GM12878 (cell line): Measurements from ENCODE around the gene PMF1. TPM values are rescaled to one million over a fixed set of nuclear protein-coding genes. Genes with fewer than 3 reads are reported as not detected.

Source experiments
- ASH2L ChIP-seq: fragments of 300-600, 200-600 bp; sonication (generic); IDR thresholded peaks from 2 replicates; pipeline ENCODE4 v1.6.1; 2017; ENCODE audit warnings: low read depth, mild to moderate bottlenecking, borderline replicate concordance
- HDAC6 ChIP-seq: fragments of 200-600 bp; sonication (generic); IDR thresholded peaks from one replicate; pipeline ENCODE4 v1.8.0; 2017; ENCODE audit warnings: antibody characterized with exemption; ENCODE audit not compliant: unreplicated experiment
- IKZF2 ChIP-seq, 2 experiments: fragments of 450-650 bp; IDR thresholded peaks; 2 replicates each; pipeline ENCODE4 v1.6.1; 2017; ENCODE audit warnings: mild to moderate bottlenecking in 2 of 2, moderate library complexity in 2 of 2
- JUNB ChIP-seq: IDR thresholded peaks from 2 replicates; pipeline ENCODE4 v1.6.1; 2016; ENCODE audit warnings: antibody characterized with exemption, mild to moderate bottlenecking
- POLR2AphosphoS2 ChIP-seq: IDR thresholded peaks from 2 replicates; pipeline ENCODE4 v1.6.1; 2011; ENCODE audit warnings: low read depth, mild to moderate bottlenecking, low read length, improper control_type of control experiment, moderate library complexity
- POLR2AphosphoS5 ChIP-seq: IDR thresholded peaks from 2 replicates; pipeline ENCODE4 v1.6.1; 2011; ENCODE audit warnings: mild to moderate bottlenecking, low read length, inconsistent platforms
- RAD51 ChIP-seq: fragments of 450-650 bp; IDR thresholded peaks from 2 replicates; pipeline ENCODE4 v1.6.1; 2016; ENCODE audit warnings: moderate library complexity, mild to moderate bottlenecking, inconsistent platforms
- RB1 ChIP-seq: fragments of 450-650 bp; formaldehyde crosslinking; IDR thresholded peaks from 2 replicates; pipeline ENCODE4 v1.6.1; 2017; ENCODE audit warnings: mild to moderate bottlenecking, borderline replicate concordance
- RUNX3 ChIP-seq: IDR thresholded peaks from 2 replicates; pipeline ENCODE4 v1.6.1; 2012; ENCODE audit warnings: low read length, inconsistent platforms
- TCF7 ChIP-seq: IDR thresholded peaks from 2 replicates; pipeline ENCODE4 v1.6.1; 2014; ENCODE audit warnings: antibody characterized with exemption, borderline replicate concordance
- WRNIP1 ChIP-seq: IDR thresholded peaks from 2 replicates; pipeline ENCODE4 v1.6.1; 2011; ENCODE audit warnings: low read depth, low read length, improper control_type of control experiment, borderline replicate concordance
- ZBED1 ChIP-seq: IDR thresholded peaks from 2 replicates; pipeline ENCODE4 v1.6.1; 2016; ENCODE audit warnings: borderline replicate concordance
- ZNF622 ChIP-seq: fragments of 450-650 bp; IDR thresholded peaks from 2 replicates; pipeline ENCODE4 v1.6.1; 2017; ENCODE audit warnings: mild to moderate bottlenecking, inconsistent platforms
- polyA plus RNA-seq, 11 experiments: library from polyadenylated mRNA; depleted of rRNA in 4 of 11; unstranded in 6 of 11; stranded (reverse) in 5 of 11; fragments of >200 nt; fragmentation: Nextera tagmentation in 4 of 11; fragmentation: Illumina TruSeq in 1 of 11; extraction: Ambion mirVana in 4 of 11; extraction: Trizol in 1 of 11; gene quantifications; 1 replicate in 1 of 11; 2 replicates in 10 of 11; pipeline versions ENCODE4 v1.2.1 to v1.2.3, GENCODE V29; 2011 to 2016; ENCODE audit warnings: inconsistent platforms in 2 of 11, missing spikeins in 2 of 11, low read depth in 1 of 11
- total RNA-seq, 4 experiments: library from RNA; depleted of rRNA in 3 of 4; stranded (reverse); fragments of >200 nt in 3 of 4; fragmentation: Illumina TruSeq in 1 of 4; extraction: Trizol in 1 of 4; gene quantifications; 2 replicates each; pipeline versions ENCODE4 v1.2.1 to v1.2.3, GENCODE V29; 2013 to 2021
- TF ChIP-seq, protein P1 (sequence below): fragments of 450-650 bp; formaldehyde crosslinking; IDR thresholded peaks from 2 replicates; pipeline ENCODE4 v1.5.0; 2022; ENCODE audit warnings: mild to moderate bottlenecking, missing genetic modification characterization
- TF ChIP-seq, protein P2 (sequence below): fragments of 450-650 bp; IDR thresholded peaks from 2 replicates; pipeline ENCODE4 v1.6.1; 2017; ENCODE audit warnings: mild to moderate bottlenecking
- TF ChIP-seq, protein P3 (sequence below): fragments of 450-650 bp; IDR thresholded peaks from 2 replicates; pipeline ENCODE4 v1.6.1; 2016; ENCODE audit warnings: mild to moderate bottlenecking
- TF ChIP-seq, protein P4 (sequence below): IDR thresholded peaks from 2 replicates; pipeline ENCODE4 v1.6.1; 2011; ENCODE audit warnings: low read depth, mild to moderate bottlenecking, low read length, moderate library complexity, borderline replicate concordance; ENCODE audit errors: extremely low read depth
- TF ChIP-seq, protein P5 (sequence below): fragments of 450-650 bp; IDR thresholded peaks from 2 replicates; pipeline ENCODE4 v1.6.1; 2014; ENCODE audit warnings: mild to moderate bottlenecking
- TF ChIP-seq, protein P6 (sequence below): IDR thresholded peaks from 2 replicates; pipeline ENCODE4 v1.6.1; 2012; ENCODE audit warnings: low read depth, low read length, improper control_type of control experiment
- TF ChIP-seq, protein P7 (sequence below): fragments of 450-650 bp; IDR thresholded peaks from 2 replicates; pipeline ENCODE4 v1.6.1; 2017; ENCODE audit warnings: low read depth, mild to moderate bottlenecking, moderate library complexity

PMF1 gene
- total and polyA plus RNA-seq, 10 of the 15 experiments (the other 5 are each of a cell fraction or from before 2014, with no cell fraction given) = 6.7 to 105 (median 67.3) TPM

DNA sequence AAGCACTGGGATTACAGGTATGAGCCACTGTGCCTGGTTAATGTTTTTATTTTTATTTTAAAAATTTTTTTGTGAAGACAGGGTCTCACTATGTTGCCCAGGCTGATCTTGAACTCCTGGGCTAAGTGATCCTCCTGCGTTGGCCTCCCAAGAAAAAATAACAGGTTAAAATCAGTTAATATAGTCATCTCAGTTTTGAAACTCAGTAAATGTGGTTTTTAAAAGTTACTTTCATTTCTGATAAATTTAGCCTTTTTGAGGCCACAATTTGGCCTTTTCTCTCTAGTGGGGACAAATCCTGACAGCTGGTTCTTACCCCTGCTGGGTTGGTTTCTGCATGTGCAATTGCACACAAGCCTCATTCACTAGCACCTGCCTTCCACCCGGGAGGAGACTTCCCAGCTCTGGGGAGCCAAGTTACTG lies 13.3 kb downstream of the PMF1 start (continued):
- TF ChIP-seq, protein P1, sequence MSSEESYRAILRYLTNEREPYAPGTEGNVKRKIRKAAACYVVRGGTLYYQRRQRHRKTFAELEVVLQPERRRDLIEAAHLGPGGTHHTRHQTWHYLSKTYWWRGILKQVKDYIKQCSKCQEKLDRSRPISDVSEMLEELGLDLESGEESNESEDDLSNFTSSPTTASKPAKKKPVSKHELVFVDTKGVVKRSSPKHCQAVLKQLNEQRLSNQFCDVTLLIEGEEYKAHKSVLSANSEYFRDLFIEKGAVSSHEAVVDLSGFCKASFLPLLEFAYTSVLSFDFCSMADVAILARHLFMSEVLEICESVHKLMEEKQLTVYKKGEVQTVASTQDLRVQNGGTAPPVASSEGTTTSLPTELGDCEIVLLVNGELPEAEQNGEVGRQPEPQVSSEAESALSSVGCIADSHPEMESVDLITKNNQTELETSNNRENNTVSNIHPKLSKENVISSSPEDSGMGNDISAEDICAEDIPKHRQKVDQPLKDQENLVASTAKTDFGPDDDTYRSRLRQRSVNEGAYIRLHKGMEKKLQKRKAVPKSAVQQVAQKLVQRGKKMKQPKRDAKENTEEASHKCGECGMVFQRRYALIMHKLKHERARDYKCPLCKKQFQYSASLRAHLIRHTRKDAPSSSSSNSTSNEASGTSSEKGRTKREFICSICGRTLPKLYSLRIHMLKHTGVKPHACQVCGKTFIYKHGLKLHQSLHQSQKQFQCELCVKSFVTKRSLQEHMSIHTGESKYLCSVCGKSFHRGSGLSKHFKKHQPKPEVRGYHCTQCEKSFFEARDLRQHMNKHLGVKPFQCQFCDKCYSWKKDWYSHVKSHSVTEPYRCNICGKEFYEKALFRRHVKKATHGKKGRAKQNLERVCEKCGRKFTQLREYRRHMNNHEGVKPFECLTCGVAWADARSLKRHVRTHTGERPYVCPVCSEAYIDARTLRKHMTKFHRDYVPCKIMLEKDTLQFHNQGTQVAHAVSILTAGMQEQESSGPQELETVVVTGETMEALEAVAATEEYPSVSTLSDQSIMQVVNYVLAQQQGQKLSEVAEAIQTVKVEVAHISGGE (CRISPR knock-in tag) = no peak
- TF ChIP-seq JUNB = peak; percentile 83
- peak; percentile 41; the same call in 1 of the 2 replicates for TF ChIP-seq POLR2AphosphoS5
- TF ChIP-seq RB1 = no peak
- TF ChIP-seq, protein P2, sequence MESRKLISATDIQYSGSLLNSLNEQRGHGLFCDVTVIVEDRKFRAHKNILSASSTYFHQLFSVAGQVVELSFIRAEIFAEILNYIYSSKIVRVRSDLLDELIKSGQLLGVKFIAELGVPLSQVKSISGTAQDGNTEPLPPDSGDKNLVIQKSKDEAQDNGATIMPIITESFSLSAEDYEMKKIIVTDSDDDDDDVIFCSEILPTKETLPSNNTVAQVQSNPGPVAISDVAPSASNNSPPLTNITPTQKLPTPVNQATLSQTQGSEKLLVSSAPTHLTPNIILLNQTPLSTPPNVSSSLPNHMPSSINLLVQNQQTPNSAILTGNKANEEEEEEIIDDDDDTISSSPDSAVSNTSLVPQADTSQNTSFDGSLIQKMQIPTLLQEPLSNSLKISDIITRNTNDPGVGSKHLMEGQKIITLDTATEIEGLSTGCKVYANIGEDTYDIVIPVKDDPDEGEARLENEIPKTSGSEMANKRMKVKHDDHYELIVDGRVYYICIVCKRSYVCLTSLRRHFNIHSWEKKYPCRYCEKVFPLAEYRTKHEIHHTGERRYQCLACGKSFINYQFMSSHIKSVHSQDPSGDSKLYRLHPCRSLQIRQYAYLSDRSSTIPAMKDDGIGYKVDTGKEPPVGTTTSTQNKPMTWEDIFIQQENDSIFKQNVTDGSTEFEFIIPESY = no peak
- TF ChIP-seq ASH2L = no peak
- TF ChIP-seq, protein P3, sequence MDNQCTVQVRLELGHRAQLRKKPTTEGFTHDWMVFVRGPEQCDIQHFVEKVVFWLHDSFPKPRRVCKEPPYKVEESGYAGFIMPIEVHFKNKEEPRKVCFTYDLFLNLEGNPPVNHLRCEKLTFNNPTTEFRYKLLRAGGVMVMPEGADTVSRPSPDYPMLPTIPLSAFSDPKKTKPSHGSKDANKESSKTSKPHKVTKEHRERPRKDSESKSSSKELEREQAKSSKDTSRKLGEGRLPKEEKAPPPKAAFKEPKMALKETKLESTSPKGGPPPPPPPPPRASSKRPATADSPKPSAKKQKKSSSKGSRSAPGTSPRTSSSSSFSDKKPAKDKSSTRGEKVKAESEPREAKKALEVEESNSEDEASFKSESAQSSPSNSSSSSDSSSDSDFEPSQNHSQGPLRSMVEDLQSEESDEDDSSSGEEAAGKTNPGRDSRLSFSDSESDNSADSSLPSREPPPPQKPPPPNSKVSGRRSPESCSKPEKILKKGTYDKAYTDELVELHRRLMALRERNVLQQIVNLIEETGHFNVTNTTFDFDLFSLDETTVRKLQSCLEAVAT = peak; percentile 67; the same call in 1 of the 2 replicates
- peak; percentile 98 to 99 for TF ChIP-seq IKZF2 (IDR thresholded peaks at IDR 0.05)
- TF ChIP-seq HDAC6 = no peak
- TF ChIP-seq TCF7 = peak; percentile 29; the same call in 1 of the 2 replicates
- TF ChIP-seq RUNX3 = peak; percentile 95
- TF ChIP-seq, protein P4, sequence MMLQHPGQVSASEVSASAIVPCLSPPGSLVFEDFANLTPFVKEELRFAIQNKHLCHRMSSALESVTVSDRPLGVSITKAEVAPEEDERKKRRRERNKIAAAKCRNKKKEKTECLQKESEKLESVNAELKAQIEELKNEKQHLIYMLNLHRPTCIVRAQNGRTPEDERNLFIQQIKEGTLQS = no peak
- TF ChIP-seq ZNF622 = no peak
- TF ChIP-seq, protein P5, sequence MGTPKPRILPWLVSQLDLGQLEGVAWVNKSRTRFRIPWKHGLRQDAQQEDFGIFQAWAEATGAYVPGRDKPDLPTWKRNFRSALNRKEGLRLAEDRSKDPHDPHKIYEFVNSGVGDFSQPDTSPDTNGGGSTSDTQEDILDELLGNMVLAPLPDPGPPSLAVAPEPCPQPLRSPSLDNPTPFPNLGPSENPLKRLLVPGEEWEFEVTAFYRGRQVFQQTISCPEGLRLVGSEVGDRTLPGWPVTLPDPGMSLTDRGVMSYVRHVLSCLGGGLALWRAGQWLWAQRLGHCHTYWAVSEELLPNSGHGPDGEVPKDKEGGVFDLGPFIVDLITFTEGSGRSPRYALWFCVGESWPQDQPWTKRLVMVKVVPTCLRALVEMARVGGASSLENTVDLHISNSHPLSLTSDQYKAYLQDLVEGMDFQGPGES = no peak
- TF ChIP-seq WRNIP1 = no peak
- TF ChIP-seq, protein P6, sequence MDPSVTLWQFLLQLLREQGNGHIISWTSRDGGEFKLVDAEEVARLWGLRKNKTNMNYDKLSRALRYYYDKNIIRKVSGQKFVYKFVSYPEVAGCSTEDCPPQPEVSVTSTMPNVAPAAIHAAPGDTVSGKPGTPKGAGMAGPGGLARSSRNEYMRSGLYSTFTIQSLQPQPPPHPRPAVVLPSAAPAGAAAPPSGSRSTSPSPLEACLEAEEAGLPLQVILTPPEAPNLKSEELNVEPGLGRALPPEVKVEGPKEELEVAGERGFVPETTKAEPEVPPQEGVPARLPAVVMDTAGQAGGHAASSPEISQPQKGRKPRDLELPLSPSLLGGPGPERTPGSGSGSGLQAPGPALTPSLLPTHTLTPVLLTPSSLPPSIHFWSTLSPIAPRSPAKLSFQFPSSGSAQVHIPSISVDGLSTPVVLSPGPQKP = no peak
- peak; percentile 55 for TF ChIP-seq RAD51
- TF ChIP-seq, protein P7, sequence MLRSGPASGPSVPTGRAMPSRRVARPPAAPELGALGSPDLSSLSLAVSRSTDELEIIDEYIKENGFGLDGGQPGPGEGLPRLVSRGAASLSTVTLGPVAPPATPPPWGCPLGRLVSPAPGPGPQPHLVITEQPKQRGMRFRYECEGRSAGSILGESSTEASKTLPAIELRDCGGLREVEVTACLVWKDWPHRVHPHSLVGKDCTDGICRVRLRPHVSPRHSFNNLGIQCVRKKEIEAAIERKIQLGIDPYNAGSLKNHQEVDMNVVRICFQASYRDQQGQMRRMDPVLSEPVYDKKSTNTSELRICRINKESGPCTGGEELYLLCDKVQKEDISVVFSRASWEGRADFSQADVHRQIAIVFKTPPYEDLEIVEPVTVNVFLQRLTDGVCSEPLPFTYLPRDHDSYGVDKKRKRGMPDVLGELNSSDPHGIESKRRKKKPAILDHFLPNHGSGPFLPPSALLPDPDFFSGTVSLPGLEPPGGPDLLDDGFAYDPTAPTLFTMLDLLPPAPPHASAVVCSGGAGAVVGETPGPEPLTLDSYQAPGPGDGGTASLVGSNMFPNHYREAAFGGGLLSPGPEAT = peak; percentile 94
- TF ChIP-seq POLR2AphosphoS2 = no peak
- peak; percentile 77 for TF ChIP-seq ZBED1
